ENCODE measurements around the gene GPATCH1.

DNA sequence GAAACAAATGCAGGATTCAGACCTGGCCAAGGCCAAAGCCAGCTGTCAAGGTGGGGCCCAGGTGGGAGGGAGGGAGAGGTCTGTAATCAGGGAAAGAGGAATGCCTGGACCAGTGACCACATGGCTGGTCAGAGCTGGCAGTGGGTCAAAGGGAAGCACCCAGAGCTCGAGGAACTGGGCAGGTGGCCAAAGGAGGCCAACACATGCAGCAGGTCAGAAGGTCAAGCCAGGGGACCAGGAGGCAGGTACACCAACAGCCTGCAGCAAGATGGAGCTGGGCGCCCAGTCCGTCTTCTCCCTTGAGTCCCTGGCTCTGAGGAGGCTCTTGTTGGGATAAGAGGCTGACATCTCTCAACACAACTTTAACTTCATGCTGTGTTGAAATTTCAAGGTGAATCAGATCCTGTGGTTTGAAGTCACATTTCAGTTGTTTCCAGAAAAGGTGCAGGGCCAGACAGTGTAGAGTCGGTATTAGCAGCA is 17.1 kb downstream of the GPATCH1 start:
- TF ChIP-seq CTCF (IDR thresholded peaks at IDR 0.05) (no peak), POLR2A (IDR thresholded peaks at IDR 0.05) (no peak)
